ENCODE results near the gene DOCK2. TPM values are rescaled to one million over a fixed set of nuclear protein-coding genes. Genes with fewer than 3 reads are reported as not detected.

Gene DOCK2
- total and polyA plus RNA-seq, 9 of the 15 experiments (the other 6 are each of a cell fraction or from before 2014, with no cell fraction given), result 4.5 to 42.6 (median 20.5) TPM

DNA sequence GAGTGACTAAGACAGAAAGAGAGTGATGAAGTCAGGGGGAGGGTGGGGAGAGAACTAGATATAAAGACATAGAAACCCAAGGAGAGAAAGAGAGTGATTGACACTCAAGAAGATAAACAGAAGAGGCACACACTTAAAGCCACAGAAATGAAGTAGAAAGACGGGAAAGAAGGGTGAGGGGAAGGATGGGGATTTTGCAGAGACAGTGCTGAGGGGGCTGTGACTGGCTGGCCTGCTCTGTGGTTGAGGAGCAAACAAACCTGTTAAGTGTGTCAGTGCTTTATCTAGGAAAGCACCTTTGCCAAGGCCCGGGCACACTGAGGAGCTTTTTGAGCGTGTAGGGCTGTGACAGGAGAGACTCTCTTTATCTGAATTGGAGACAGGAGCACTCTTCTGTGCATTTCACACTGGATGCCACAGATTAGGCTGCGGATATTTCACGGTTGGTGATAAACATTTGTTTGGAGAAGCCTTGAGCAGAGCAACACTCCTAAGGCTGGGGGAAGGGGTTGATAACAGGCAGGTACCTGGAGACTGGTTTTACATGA, 109.1 kb downstream of the DOCK2 start (continued):
- no peak for TF ChIP-seq KAT2B (IDR thresholded peaks at IDR 0.05; ENCODE audit: low read depth, low read length)
- TF ChIP-seq, protein P1, sequence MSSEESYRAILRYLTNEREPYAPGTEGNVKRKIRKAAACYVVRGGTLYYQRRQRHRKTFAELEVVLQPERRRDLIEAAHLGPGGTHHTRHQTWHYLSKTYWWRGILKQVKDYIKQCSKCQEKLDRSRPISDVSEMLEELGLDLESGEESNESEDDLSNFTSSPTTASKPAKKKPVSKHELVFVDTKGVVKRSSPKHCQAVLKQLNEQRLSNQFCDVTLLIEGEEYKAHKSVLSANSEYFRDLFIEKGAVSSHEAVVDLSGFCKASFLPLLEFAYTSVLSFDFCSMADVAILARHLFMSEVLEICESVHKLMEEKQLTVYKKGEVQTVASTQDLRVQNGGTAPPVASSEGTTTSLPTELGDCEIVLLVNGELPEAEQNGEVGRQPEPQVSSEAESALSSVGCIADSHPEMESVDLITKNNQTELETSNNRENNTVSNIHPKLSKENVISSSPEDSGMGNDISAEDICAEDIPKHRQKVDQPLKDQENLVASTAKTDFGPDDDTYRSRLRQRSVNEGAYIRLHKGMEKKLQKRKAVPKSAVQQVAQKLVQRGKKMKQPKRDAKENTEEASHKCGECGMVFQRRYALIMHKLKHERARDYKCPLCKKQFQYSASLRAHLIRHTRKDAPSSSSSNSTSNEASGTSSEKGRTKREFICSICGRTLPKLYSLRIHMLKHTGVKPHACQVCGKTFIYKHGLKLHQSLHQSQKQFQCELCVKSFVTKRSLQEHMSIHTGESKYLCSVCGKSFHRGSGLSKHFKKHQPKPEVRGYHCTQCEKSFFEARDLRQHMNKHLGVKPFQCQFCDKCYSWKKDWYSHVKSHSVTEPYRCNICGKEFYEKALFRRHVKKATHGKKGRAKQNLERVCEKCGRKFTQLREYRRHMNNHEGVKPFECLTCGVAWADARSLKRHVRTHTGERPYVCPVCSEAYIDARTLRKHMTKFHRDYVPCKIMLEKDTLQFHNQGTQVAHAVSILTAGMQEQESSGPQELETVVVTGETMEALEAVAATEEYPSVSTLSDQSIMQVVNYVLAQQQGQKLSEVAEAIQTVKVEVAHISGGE (CRISPR knock-in tag; IDR thresholded peaks at IDR 0.05), result no peak; a peak in 1 of 6 replicates
- peak; percentile 41; the same call in 1 of the 2 replicates for TF ChIP-seq BCOR (IDR thresholded peaks at IDR 0.05)
- TF ChIP-seq ZNF57 (CRISPR knock-in tag; IDR thresholded peaks at IDR 0.05), result no peak
- TF ChIP-seq, protein P2, sequence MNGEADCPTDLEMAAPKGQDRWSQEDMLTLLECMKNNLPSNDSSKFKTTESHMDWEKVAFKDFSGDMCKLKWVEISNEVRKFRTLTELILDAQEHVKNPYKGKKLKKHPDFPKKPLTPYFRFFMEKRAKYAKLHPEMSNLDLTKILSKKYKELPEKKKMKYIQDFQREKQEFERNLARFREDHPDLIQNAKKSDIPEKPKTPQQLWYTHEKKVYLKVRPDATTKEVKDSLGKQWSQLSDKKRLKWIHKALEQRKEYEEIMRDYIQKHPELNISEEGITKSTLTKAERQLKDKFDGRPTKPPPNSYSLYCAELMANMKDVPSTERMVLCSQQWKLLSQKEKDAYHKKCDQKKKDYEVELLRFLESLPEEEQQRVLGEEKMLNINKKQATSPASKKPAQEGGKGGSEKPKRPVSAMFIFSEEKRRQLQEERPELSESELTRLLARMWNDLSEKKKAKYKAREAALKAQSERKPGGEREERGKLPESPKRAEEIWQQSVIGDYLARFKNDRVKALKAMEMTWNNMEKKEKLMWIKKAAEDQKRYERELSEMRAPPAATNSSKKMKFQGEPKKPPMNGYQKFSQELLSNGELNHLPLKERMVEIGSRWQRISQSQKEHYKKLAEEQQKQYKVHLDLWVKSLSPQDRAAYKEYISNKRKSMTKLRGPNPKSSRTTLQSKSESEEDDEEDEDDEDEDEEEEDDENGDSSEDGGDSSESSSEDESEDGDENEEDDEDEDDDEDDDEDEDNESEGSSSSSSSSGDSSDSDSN (IDR thresholded peaks at IDR 0.05; ENCODE audit: borderline replicate concordance in 1 of 2, low read depth in 2 of 2, low read length in 2 of 2), result no peak
- TF ChIP-seq PYGO2 (tag; IDR thresholded peaks at IDR 0.05), result no peak
- peak; percentile 79 for TF ChIP-seq CXXC5 (CRISPR knock-in tag; IDR thresholded peaks at IDR 0.05)
- TF ChIP-seq, protein P3, sequence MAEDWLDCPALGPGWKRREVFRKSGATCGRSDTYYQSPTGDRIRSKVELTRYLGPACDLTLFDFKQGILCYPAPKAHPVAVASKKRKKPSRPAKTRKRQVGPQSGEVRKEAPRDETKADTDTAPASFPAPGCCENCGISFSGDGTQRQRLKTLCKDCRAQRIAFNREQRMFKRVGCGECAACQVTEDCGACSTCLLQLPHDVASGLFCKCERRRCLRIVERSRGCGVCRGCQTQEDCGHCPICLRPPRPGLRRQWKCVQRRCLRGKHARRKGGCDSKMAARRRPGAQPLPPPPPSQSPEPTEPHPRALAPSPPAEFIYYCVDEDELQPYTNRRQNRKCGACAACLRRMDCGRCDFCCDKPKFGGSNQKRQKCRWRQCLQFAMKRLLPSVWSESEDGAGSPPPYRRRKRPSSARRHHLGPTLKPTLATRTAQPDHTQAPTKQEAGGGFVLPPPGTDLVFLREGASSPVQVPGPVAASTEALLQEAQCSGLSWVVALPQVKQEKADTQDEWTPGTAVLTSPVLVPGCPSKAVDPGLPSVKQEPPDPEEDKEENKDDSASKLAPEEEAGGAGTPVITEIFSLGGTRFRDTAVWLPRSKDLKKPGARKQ (CRISPR knock-in tag; IDR thresholded peaks at IDR 0.05), result no peak
- no peak for TF ChIP-seq THRAP3 (IDR thresholded peaks at IDR 0.05; ENCODE audit: borderline replicate concordance)
- TF ChIP-seq PML (IDR thresholded peaks at IDR 0.05; ENCODE audit: low read length), result peak; percentile 85
- TF ChIP-seq ETV6 (IDR thresholded peaks at IDR 0.05; ENCODE audit: borderline replicate concordance in 1 of 2, low read depth in 2 of 2, low read length in 1 of 2), result no peak
- TF ChIP-seq ETV6 (CRISPR knock-in tag; IDR thresholded peaks at IDR 0.05; ENCODE audit: borderline replicate concordance), result no peak
- TF ChIP-seq, protein P4, sequence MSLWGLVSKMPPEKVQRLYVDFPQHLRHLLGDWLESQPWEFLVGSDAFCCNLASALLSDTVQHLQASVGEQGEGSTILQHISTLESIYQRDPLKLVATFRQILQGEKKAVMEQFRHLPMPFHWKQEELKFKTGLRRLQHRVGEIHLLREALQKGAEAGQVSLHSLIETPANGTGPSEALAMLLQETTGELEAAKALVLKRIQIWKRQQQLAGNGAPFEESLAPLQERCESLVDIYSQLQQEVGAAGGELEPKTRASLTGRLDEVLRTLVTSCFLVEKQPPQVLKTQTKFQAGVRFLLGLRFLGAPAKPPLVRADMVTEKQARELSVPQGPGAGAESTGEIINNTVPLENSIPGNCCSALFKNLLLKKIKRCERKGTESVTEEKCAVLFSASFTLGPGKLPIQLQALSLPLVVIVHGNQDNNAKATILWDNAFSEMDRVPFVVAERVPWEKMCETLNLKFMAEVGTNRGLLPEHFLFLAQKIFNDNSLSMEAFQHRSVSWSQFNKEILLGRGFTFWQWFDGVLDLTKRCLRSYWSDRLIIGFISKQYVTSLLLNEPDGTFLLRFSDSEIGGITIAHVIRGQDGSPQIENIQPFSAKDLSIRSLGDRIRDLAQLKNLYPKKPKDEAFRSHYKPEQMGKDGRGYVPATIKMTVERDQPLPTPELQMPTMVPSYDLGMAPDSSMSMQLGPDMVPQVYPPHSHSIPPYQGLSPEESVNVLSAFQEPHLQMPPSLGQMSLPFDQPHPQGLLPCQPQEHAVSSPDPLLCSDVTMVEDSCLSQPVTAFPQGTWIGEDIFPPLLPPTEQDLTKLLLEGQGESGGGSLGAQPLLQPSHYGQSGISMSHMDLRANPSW (CRISPR knock-in tag; IDR thresholded peaks at IDR 0.05), result no peak
- TF ChIP-seq FOXJ2 (tag; IDR thresholded peaks at IDR 0.05), result no peak
- no peak for TF ChIP-seq TGIF2 (CRISPR knock-in tag; IDR thresholded peaks at IDR 0.05)
- no peak for TF ChIP-seq IFI16 (CRISPR knock-in tag; IDR thresholded peaks at IDR 0.05)
- peak; percentile 94 for TF ChIP-seq TCF3 (CRISPR knock-in tag; IDR thresholded peaks at IDR 0.05)
- peak; percentile 85 for TF ChIP-seq MTA2 (IDR thresholded peaks at IDR 0.05; ENCODE audit: low read depth)

All from K562 (cell line).